Keratinocyte (primary cell): ENCODE results near the gene ABL1. TPM values are rescaled to one million over a fixed set of nuclear protein-coding genes. Genes with fewer than 3 reads are reported as not detected.

Experiments
- DNase-seq: peaks from one replicate; pipeline ENCODE4 v3.0.0-alpha.2; 2011; ENCODE audit warnings: low read depth, missing footprints, low spot score
- FAIRE-seq: peaks from 2 replicates; lab custom pipeline; 2011; peaks lifted over from hg19 to GRCh38; lab: Jason Lieb, UNC
- H2AFZ ChIP-seq: 2 replicates; pipeline ENCODE4 v1.6.0; 2012; ENCODE audit warnings: low read length, control low read depth, inconsistent platforms; ENCODE audit not compliant: control insufficient read depth
- H3K27ac ChIP-seq: 2 replicates; pipeline ENCODE4 v1.5.1; 2011; ENCODE audit warnings: low read length; ENCODE audit not compliant: control insufficient read depth, insufficient read depth
- H3K27me3 ChIP-seq: 3 replicates; pipeline ENCODE4 v1.6.0; 2011; ENCODE audit warnings: low read length; ENCODE audit not compliant: control insufficient read depth, insufficient read depth; ENCODE audit errors: extremely low read depth
- H3K36me3 ChIP-seq, 2 experiments: 2 replicates in 1 of 2; 3 replicates in 1 of 2; pipeline ENCODE4 v1.5.1; 2011; ENCODE audit warnings: low read length in 2 of 2, mild to moderate bottlenecking in 1 of 2; ENCODE audit not compliant: control insufficient read depth in 2 of 2, insufficient read depth in 2 of 2; ENCODE audit errors: extremely low read depth in 1 of 2
- H3K4me1 ChIP-seq: 3 replicates; pipeline ENCODE4 v1.5.1; 2011; ENCODE audit warnings: low read length; ENCODE audit not compliant: control insufficient read depth, insufficient read depth; ENCODE audit errors: extremely low read depth
- H3K4me2 ChIP-seq: 3 replicates; pipeline ENCODE4 v1.6.0; 2011; ENCODE audit warnings: low read depth, low read length; ENCODE audit not compliant: control insufficient read depth, insufficient read depth; ENCODE audit errors: extremely low read depth
- H3K4me3 ChIP-seq, 3 experiments: fragments of 200-600 bp in 1 of 3; sonication (generic) in 1 of 3; 2 replicates in 2 of 3; 3 replicates in 1 of 3; pipeline ENCODE4 v1.5.1; 2011 to 2016; ENCODE audit warnings: low read length in 3 of 3, mild to moderate bottlenecking in 3 of 3, control low read depth in 2 of 3, inconsistent platforms in 1 of 3, low read depth in 1 of 3, mixed read lengths in 1 of 3, mixed run types in 1 of 3, moderate library complexity in 1 of 3; ENCODE audit not compliant: control insufficient read depth in 2 of 3, insufficient read depth in 2 of 3; ENCODE audit errors: extremely low read depth in 1 of 3
- H3K79me2 ChIP-seq: 2 replicates; pipeline ENCODE4 v1.6.0; 2012; ENCODE audit warnings: low read length; ENCODE audit not compliant: control insufficient read depth, insufficient read depth
- H3K9ac ChIP-seq: 3 replicates; pipeline ENCODE4 v1.6.0; 2011; ENCODE audit warnings: low read length; ENCODE audit not compliant: control insufficient read depth, insufficient read depth; ENCODE audit errors: extremely low read depth
- H3K9me1 ChIP-seq: 3 replicates; pipeline ENCODE4 v1.6.0; 2011; ENCODE audit warnings: low read length; ENCODE audit not compliant: control insufficient read depth, insufficient read depth; ENCODE audit errors: extremely low read depth
- H3K9me3 ChIP-seq: 2 replicates; pipeline ENCODE4 v1.5.1; 2012; ENCODE audit warnings: low read depth, low read length; ENCODE audit not compliant: control insufficient read depth
- H4K20me1 ChIP-seq: 3 replicates; pipeline ENCODE4 v1.6.0; 2011; ENCODE audit warnings: low read length; ENCODE audit not compliant: control insufficient read depth, insufficient read depth; ENCODE audit errors: extremely low read depth
- EZH2 ChIP-seq: IDR thresholded peaks from one replicate; pipeline ENCODE4 v1.6.1; 2012; ENCODE audit warnings: inconsistent platforms, mild to moderate bottlenecking, low read length, moderate library complexity
- dilution Hi-C: fragments of 300-500 bp; cut with MboI; formaldehyde crosslinking; loops from one replicate; pipeline ENCODE4 v1.7.0; 2020; ENCODE audit warnings: low sequenced_read_pairs; ENCODE audit not compliant: extremely low pct_ligation_motif_present
- polyA plus RNA-seq, 5 experiments: library from polyadenylated mRNA; depleted of rRNA in 3 of 5; stranded (reverse) in 3 of 5; stranded (forward) in 1 of 5; unstranded in 1 of 5; fragments of >200 nt; gene quantifications; 1 replicate in 1 of 5; 2 replicates in 3 of 5; 3 replicates in 1 of 5; pipeline versions ENCODE4 v1.2.1 to v1.2.3, GENCODE V29; 2011 to 2012; ENCODE audit warnings: missing spikeins in 2 of 5, low read depth in 1 of 5, low replicate concordance in 1 of 5
- TF ChIP-seq, protein P1 (sequence below), 3 experiments: IDR thresholded peaks in 1 of 3; conservative IDR thresholded peaks in 1 of 3; optimal IDR thresholded peaks in 1 of 3; 2 replicates in 2 of 3; 3 replicates in 1 of 3; pipeline versions ENCODE3 to v1.5.1; 2011; ENCODE audit warnings: low read length in 3 of 3, mild to moderate bottlenecking in 3 of 3, moderate library complexity in 2 of 3, control low read depth in 1 of 3, inconsistent platforms in 1 of 3; ENCODE audit not compliant: insufficient read depth in 2 of 3; ENCODE audit errors: extremely low read depth in 1 of 3

The ABL1 gene
- polyA plus RNA-seq, 1 donor (not counting 4 experiments of a cell fraction or from before 2014, with no cell fraction given) = 17.0 TPM

DNA sequence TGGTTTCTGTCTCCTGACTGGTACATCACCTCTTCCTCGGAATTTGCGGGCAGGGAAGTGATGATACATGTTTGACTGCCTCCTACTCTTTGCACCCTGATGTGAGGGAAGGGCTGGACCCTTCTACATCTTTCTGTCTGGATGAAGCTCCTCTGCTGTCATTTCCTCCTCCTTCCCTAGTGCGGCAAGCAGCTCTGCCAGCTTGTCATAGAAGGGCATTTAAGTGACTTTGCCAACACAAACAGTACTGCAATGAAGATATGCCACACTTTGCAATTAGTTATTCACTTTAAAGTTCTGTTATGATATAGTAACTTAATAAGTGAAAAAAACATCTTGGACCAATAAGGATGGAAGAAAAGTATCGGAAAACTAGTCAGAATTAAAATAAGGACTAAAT is 48.5 kb upstream of the ABL1 start:
- dilution Hi-C loops = no loop called here
- Histone ChIP-seq H3K4me1 (peaks cover 11% of the 10 kb centered on the region), H3K9me3 (peaks cover 2% of the 10 kb centered on the region), H3K4me2 (no peak overlapping the region), H3K4me3 (no peak overlapping the region), H2AFZ (no peak overlapping the region), H3K9me1 (no peaks in the 10 kb centered on the region), H3K79me2 (peaks cover 24% of the 10 kb centered on the region), H4K20me1 (peaks cover 6% of the 10 kb centered on the region), H3K36me3 (no peaks in the 10 kb centered on the region), H3K27me3 (no peaks in the 10 kb centered on the region), H3K27ac (no peak overlapping the region), H3K9ac (no peak overlapping the region)
- no peak for TF ChIP-seq EZH2
- no peak for FAIRE-seq
- no peak for DNase-seq

DNA sequence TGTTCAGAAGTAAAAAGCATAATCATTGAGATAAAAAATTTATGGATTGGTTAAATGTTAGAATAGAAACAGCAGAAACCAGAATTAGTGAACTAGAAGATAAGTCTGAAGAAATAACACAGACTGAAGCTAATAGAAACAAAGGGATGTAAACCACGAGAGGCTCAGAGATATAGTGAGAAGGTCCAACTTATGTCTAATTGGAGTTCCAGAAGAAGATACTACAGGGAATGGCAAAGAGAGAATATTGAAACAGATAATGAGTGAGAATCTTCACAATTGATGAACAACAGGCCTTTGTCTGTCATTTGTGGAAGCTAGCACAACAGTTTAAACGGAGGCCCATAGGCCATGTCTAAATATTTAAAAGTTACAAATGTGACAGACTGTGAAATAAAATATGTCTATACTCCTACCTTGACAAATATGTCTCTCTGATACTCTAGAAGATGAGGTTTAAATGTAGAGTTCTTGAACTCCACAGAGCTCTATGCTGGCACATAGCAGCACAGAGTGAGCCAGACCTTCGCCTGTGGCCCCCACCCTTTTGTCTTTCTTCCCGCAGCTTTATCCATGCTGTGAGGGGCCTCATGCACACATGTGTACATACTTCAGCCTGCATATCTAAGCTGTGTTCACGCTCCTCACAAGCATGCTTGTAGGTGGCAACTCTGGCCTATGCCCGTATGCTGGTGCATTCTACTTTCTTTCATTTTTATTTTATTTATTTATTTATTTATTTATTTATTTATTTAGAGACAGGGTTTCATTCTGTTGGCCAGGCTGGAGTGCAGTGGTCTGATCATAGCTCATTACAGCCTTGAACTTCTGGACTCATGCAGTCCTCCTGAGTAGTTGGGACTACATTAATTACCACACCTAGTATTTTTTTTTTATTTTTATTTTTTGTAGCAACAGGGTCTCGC is 45.0 kb upstream of the ABL1 start:
- no peak for FAIRE-seq
- no peak for DNase-seq
- dilution Hi-C loops = no loop called here

More for the DNA sequence above, 45.0 kb upstream of the ABL1 start:
- H3K9me1 ChIP-seq = no peaks in the 10 kb centered on the region
- no peaks in the 10 kb centered on the region for H3K36me3 ChIP-seq
- TF ChIP-seq, protein P1, sequence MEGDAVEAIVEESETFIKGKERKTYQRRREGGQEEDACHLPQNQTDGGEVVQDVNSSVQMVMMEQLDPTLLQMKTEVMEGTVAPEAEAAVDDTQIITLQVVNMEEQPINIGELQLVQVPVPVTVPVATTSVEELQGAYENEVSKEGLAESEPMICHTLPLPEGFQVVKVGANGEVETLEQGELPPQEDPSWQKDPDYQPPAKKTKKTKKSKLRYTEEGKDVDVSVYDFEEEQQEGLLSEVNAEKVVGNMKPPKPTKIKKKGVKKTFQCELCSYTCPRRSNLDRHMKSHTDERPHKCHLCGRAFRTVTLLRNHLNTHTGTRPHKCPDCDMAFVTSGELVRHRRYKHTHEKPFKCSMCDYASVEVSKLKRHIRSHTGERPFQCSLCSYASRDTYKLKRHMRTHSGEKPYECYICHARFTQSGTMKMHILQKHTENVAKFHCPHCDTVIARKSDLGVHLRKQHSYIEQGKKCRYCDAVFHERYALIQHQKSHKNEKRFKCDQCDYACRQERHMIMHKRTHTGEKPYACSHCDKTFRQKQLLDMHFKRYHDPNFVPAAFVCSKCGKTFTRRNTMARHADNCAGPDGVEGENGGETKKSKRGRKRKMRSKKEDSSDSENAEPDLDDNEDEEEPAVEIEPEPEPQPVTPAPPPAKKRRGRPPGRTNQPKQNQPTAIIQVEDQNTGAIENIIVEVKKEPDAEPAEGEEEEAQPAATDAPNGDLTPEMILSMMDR (optimal IDR thresholded peaks at IDR 0.05 in 1 of 3, IDR thresholded peaks at IDR 0.05 in 1 of 3, conservative IDR thresholded peaks at IDR 0.05 in 1 of 3; ENCODE audit: extremely low read depth in 1 of 3, insufficient read depth in 2 of 3, low read length in 3 of 3) = no peak
- TF ChIP-seq EZH2 = no peak
- H3K27ac ChIP-seq = no peak overlapping the region
- H3K9ac ChIP-seq = no peak overlapping the region
- no peak overlapping the region for H3K4me3 ChIP-seq
- peaks cover 3% of the 10 kb centered on the region for H4K20me1 ChIP-seq
- no peak overlapping the region for H2AFZ ChIP-seq
- no peak overlapping the region for H3K4me2 ChIP-seq
- H3K27me3 ChIP-seq = no peaks in the 10 kb centered on the region
- H3K4me1 ChIP-seq = no peaks in the 10 kb centered on the region
- peaks cover 18% of the 10 kb centered on the region for H3K79me2 ChIP-seq
- peaks cover 2% of the 10 kb centered on the region for H3K9me3 ChIP-seq
